Adrenal gland (tissue), 12 donors: ENCODE data around the gene CCL3. TPM values are rescaled to one million over a fixed set of nuclear protein-coding genes. Genes with fewer than 3 reads are reported as not detected.
"Not testable (repeated sequence)": the region's sequence is repeated elsewhere in the genome, so short reads cannot be mapped to it uniquely, and the experiment has no call there.

Experiments used
- DNase-seq, 7 donors: peaks; one replicate each; pipeline ENCODE4 v3.0.0-alpha.2; 2019 to 2020
- H3K27ac ChIP-seq, 5 donors: fragments of 200-600 bp; sonication (generic) in 4 of 5; 1 replicate in 3 of 5; 2 replicates in 2 of 5; pipeline versions ENCODE4 v1.5.1 to v1.8.0; 2016 to 2020; ENCODE audit warnings: mild to moderate bottlenecking in 1 of 5
- H3K27me3 ChIP-seq: fragments of 200-600 bp; 2 replicates; pipeline ENCODE4 v1.8.0; 2021
- H3K36me3 ChIP-seq, 2 donors: fragments of 200-600 bp; replicated peaks in 1 of 2; 1 replicate in 1 of 2; 2 replicates in 1 of 2; pipeline versions ENCODE4 v1.5.1 to v1.8.0; 2018 to 2022
- H3K4me1 ChIP-seq, 2 donors: fragments of 200-600 bp; replicated peaks in 1 of 2; 1 replicate in 1 of 2; 2 replicates in 1 of 2; pipeline versions ENCODE4 v1.5.1 to v1.8.0; 2018 to 2021
- H3K4me3 ChIP-seq, 4 donors: fragments of 200-600 bp; sonication (generic) in 3 of 4; one replicate each; pipeline ENCODE4 v1.5.1; 2016 to 2018
- H3K9me3 ChIP-seq, 3 donors: fragments of 200-600 bp; sonication (generic) in 1 of 3; replicated peaks in 1 of 3; 1 replicate in 2 of 3; 2 replicates in 1 of 3; pipeline versions ENCODE4 v1.5.1 to v1.8.0; 2016 to 2021
- CTCF ChIP-seq, 6 experiments: fragments of 450-650 bp in 4 of 6; fragments of 200-600 bp in 2 of 6; sonication (generic) in 1 of 6; IDR thresholded peaks; 1 replicate in 5 of 6; 2 replicates in 1 of 6; pipeline versions ENCODE4 v1.5.1 to v1.8.0; 2016 to 2021; ENCODE audit warnings: antibody characterized with exemption in 6 of 6, mild to moderate bottlenecking in 2 of 6, moderate library complexity in 1 of 6
- POLR2A ChIP-seq, 2 donors: fragments of 450-650 bp; IDR thresholded peaks; one replicate each; pipeline ENCODE4 v1.6.1; 2017; ENCODE audit warnings: antibody characterized with exemption in 2 of 2, mild to moderate bottlenecking in 2 of 2, moderate library complexity in 1 of 2
- WGBS, 4 donors: extraction: QIAGEN DNeasy Blood & Tissue Kit in 2 of 4; methylation state at CpG; one replicate each; pipeline versions ENCODE4 v1.1.5 to v1.1.7; 2013 to 2017; 5-methylcytosine and 5-hydroxymethylcytosine counted together
- intact Hi-C, 2 donors: fragments of 100-400 bp; cut with DNase I; formaldehyde crosslinking; loops; one replicate each; pipeline versions ENCODE4 v1.14.1 to v1.15.0; 2022 to 2023
- polyA plus RNA-seq, 3 donors: library from polyadenylated mRNA; stranded (reverse); fragments of 200-250 nt in 2 of 3; fragments of 350-450 nt in 1 of 3; fragmentation: Illumina TruSeq in 1 of 3; extraction: RNeasy Lipid Tissue Mini Kit (QIAGEN cat#74804) in 1 of 3; gene quantifications; one replicate each; pipeline ENCODE4 v1.2.3, GENCODE V29; 2013 to 2014
- total RNA-seq, 9 donors: library from RNA; depleted of rRNA in 4 of 9; stranded (reverse); fragments of >200 nt in 4 of 9; fragments of 120-200 nt in 1 of 9; fragmentation: NEBNext Ultra II Directional in 1 of 9; extraction: Animal tissue kit (Norgen Biotek cat#: 25700) in 1 of 9; gene quantifications; one replicate each; pipeline versions ENCODE4 v1.1.0 to v1.2.4, GENCODE V29; 2013 to 2023
- donor health status: healthy with polysubstance abuse.
- donor health status: Bipolar disorder and iron deficiency.
- donor health status: DM: yes; HTN: yes; CAD: no.
- donor health status: DM: no; HTN: no; CAD: no.
- donor health status: DM: no; HTN: no; CAD: no.
- donor health status: DM: yes; HTN: yes; CAD: no.

Gene CCL3
- total and polyA plus RNA-seq, 12 donors: 0.54 to 15.3 (median 5.0) TPM

GRCh38 chr17:36118477-36119353 lies 28.8 kb upstream of the CCL3 start:
- no peak for TF ChIP-seq POLR2A (IDR thresholded peaks at IDR 0.05)
- TF ChIP-seq CTCF (IDR thresholded peaks at IDR 0.05): no peak
- Histone ChIP-seq H3K36me3 (no peaks in the 10 kb centered on the region), H3K4me1 (no peaks in the 10 kb centered on the region), H3K27me3 (no peaks in the 10 kb centered on the region), H3K27ac (no peak overlapping the region), H3K9me3 (no peaks in the 10 kb centered on the region), H3K4me3 (no peak overlapping the region)
- WGBS, 4 donors: 81 to 89% (median 86%) methylated on average over 12 of the region's 12 CpGs
- DNase-seq: no peak
- intact Hi-C loops: loop anchor here in 1 of 2 donors (10.0 kb wide), 1 partner anchor 66 kb away; no protein-coding TSS in a partner anchor

- H3K36me3 ChIP-seq: no peaks in the 10 kb centered on the region
- 34 to 54% (median 41%) methylated on average over 3 to 5 of the region's 5 CpGs for WGBS, 4 donors
- no peak overlapping the region for H3K4me3 ChIP-seq
- no peak for TF ChIP-seq CTCF (IDR thresholded peaks at IDR 0.05)
- TF ChIP-seq POLR2A (IDR thresholded peaks at IDR 0.05): no peak
- no peaks in the 10 kb centered on the region for H3K4me1 ChIP-seq
- no peak overlapping the region for H3K27ac ChIP-seq
- DNase-seq: no peak
- intact Hi-C loops: loop anchor here in 1 of 2 donors (10.0 kb wide), 1 partner anchor 67 kb away; no protein-coding TSS in a partner anchor
- no peaks in the 10 kb centered on the region for H3K27me3 ChIP-seq
- no peaks in the 10 kb centered on the region for H3K9me3 ChIP-seq
These were observed 27.8 kb upstream of the CCL3 start for GRCh38 chr17:36117505-36118382.

GRCh38 chr17:36115649-36115977 lies 25.7 kb upstream of the CCL3 start:
- H3K4me1 ChIP-seq, DNase-seq, H3K36me3 ChIP-seq, H3K9me3 ChIP-seq, H3K27ac ChIP-seq, H3K4me3 ChIP-seq, H3K27me3 ChIP-seq: not testable (repeated sequence)
- intact Hi-C loops: loop anchor here in 1 of 2 donors (10.0 kb wide), 1 partner anchor 69 kb away; no protein-coding TSS in a partner anchor

- H3K4me3 ChIP-seq, DNase-seq, H3K9me3 ChIP-seq, H3K4me1 ChIP-seq, H3K36me3 ChIP-seq, H3K27me3 ChIP-seq, H3K27ac ChIP-seq: not testable (repeated sequence)
- 73 to 82% (median 80%) methylated on average over 5 of the region's 5 CpGs for WGBS, 4 donors
- intact Hi-C loops: loop anchor here in 1 of 2 donors (10.0 kb wide), 1 partner anchor 70 kb away; no protein-coding TSS in a partner anchor
These were observed 25.2 kb upstream of the CCL3 start for GRCh38 chr17:36114971-36115648.

- not testable (repeated sequence) for H3K27me3 ChIP-seq, H3K36me3 ChIP-seq, H3K9me3 ChIP-seq, H3K27ac ChIP-seq, DNase-seq, H3K4me3 ChIP-seq, H3K4me1 ChIP-seq
- intact Hi-C loops: loop anchor here in 1 of 2 donors (10.0 kb wide), 1 partner anchor 72 kb away; no protein-coding TSS in a partner anchor
- 54 to 89% (median 63%) methylated on average over 1 of the region's 1 CpG for WGBS, 4 donors
These were observed 23.2 kb upstream of the CCL3 start for GRCh38 chr17:36113131-36113530.
